ENCODE measurements around the gene GRIN2C.
A peak's percentile ranks its signal among the peaks of the same experiment; 100 is the strongest.

Gene GRIN2C

GRCh38 chr17:74875977-74876593 lies 16.4 kb upstream of the GRIN2C start:
- no peak overlapping the region for H3K27ac ChIP-seq
- TF ChIP-seq ZFX (IDR thresholded peaks at IDR 0.05) (no peak), CTCF (conservative IDR thresholded peaks at IDR 0.05) (no peak)

- H3K27ac ChIP-seq: no peak overlapping the region
- TF ChIP-seq CTCF (conservative IDR thresholded peaks at IDR 0.05) (no peak), ZFX (IDR thresholded peaks at IDR 0.05) (no peak)
Observed at GRCh38 chr17:74875155-74875976, 15.7 kb upstream of the GRIN2C start.

- TF ChIP-seq ZFX (IDR thresholded peaks at IDR 0.05) (no peak), CTCF (conservative IDR thresholded peaks at IDR 0.05) (no peak)
- H3K27ac ChIP-seq: peak overlapping the region; percentile 87
Observed at GRCh38 chr17:74874615-74875037, 14.9 kb upstream of the GRIN2C start.

- TF ChIP-seq ZFX (IDR thresholded peaks at IDR 0.05) (no peak), CTCF (conservative IDR thresholded peaks at IDR 0.05) (no peak)
- H3K27ac ChIP-seq: peak overlapping the region; percentile 87
Observed at GRCh38 chr17:74873874-74874614, 14.4 kb upstream of the GRIN2C start.

GRCh38 chr17:74873037-74873873 lies 13.6 kb upstream of the GRIN2C start:
- TF ChIP-seq ZFX (IDR thresholded peaks at IDR 0.05): no peak
- TF ChIP-seq CTCF (conservative IDR thresholded peaks at IDR 0.05): no peak
- H3K27ac ChIP-seq: peak overlapping the region; percentile 87

GRCh38 chr17:74872313-74873036 lies 12.8 kb upstream of the GRIN2C start, which contains the start of gene FDXR:
Gene FDXR, minus strand, starts transcription at chr17:74872994. Its CDS starts 50 bp downstream, at chr17:74872944.
- TF ChIP-seq ZFX (IDR thresholded peaks at IDR 0.05) (no peak), CTCF (conservative IDR thresholded peaks at IDR 0.05) (no peak)
- H3K27ac ChIP-seq: peak within 1 kb of the TSS; percentile 87

All from C4-2B (cell line).